HG03025 (cell line): ENCODE results near the gene ZBTB21.
"Not testable (repeated sequence)": the region's sequence is repeated elsewhere in the genome, so short reads cannot be mapped to it uniquely, and the experiment has no call there.

Source experiments
- ATAC-seq: cut with Tn5 transposase; IDR thresholded peaks from one replicate; pipeline ENCODE4 v1.9.1; 2021; ENCODE audit warnings: mild to moderate bottlenecking, moderate library complexity; ENCODE audit not compliant: unreplicated experiment, low FRiP score

Gene ZBTB21

DNA sequence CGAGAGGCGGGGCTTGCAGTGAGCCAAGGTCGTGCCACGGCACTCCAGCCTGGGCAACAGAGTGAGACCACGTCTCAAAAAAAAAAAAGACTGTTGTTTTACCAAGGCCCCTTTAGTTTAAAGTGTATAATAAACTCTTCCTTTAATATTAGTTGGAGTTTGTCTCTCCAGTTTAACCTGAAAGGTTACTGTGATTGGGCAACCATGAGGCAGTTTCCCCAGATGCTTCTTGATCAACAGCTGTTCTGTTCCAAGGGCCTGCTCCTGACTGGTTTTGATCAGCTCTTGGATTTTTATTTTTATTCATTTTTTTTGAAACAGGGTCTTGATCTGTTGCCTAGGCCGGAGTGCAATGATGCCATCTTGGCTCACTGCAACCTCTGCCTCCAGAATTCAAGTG lies 38.3 kb downstream of the ZBTB21 start:
- no peak for ATAC-seq

DNA sequence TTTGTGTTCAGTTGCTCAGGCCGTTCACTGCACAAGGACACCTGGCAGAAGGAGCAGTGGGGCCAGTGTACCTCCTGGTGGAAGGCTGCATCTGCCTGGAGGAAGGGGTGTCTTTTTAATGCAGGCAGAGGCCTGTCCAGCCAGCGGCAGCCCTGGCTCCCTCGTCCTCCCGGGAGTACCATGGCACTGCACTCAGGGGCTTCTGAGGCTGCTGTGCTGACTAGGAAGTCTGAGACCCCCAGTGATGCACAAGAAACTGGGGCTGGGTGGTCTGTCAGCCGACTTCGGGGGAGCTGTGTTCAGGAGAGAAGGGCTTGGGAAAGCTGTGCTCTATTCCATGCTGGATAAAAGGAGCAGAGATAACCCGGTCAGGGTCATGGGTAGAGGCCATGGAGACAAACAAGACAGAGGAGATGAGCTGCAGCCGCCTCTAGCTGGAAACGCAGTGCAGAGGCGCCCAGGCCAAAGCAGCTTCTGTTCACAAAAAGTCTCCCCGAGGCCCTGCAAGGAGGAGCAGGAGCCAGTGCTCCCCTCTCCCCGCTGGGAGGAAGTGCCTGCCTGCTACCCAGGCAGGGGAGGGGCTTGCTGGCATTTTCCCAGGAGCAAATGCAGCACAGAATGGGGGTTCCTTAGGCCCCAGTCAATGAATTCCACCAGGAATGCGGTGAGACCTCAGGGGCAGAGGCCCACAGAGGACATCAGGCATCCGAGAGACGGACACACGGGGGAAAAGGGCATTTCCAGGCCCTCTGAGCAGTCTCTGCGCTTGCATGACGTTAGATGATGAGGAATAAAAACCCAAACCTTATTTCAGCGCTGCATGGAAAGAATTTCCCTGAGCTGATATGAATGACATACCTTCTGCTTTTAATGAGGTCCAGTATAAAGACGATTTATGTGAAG lies 39.2 kb downstream of the ZBTB21 start:
- no peak for ATAC-seq

DNA sequence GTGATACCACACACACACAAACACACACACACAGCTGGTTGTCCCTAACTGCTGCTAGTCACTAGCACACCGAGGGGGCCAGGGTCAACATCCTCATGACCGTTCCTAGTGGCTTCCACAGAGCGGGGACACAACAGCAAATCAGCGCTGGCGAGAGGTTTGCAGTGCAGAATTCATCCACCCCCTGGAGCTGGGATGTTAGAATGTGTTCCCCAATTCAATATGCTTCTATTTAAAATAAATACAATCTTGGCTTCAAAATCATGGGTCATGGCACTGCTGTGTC lies 40.1 kb downstream of the ZBTB21 start:
- ATAC-seq, result no peak

DNA sequence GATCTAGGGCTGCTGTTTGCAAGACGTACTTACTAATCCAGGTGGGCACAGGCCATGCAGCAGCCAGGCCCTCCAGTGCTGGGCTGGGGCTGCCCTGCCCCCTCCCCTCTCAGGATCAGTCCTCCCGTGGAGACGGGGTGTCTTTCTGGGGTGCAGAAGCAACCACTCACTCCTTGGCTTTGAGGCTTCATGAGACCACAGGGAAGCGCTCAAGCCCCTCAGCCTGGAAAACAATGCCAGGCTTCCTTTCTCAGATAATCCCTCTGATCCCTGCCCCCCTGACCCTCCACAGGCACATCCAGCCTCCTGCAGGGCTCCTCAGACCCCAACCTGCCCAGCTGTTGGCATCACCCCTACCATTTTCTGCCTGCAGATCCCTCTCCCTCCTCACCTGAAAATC lies 42.5 kb downstream of the ZBTB21 start:
- ATAC-seq, result no peak

DNA sequence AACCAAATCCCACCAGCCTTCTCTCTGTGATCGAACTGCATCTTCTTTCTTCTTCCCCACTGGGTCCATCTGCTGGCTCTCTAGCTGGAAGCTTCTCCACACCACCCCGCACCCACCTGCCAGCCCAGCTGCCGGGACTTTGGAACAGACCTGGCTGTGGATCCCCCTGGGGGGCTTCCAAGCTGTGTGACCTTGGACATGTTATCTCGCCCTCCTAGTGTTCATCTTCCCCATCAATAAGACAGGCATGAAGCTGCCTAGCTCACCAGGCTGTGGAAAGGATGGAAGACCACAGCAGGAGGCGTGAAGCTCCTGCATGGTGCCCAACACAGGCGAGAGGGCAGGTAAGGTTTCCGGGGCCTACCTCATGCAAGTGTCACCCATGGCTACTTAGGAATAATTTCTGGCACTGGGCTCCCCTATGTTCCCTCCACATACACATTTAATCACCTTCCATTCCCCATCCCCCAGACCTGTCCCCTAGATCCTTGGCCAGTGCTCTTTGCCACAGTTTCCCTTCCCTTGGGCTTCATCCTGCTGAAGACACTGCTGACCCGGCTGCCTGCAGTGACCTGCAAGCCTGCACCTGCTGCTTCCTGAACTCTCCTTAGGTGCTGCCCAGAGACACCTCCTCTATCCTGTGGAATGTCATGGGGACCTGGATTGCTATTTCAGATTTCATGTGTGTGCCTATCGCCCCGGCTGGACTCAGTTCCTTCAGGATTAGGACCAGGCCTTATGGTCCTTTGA lies 43.1 kb downstream of the ZBTB21 start:
- no peak for ATAC-seq

DNA sequence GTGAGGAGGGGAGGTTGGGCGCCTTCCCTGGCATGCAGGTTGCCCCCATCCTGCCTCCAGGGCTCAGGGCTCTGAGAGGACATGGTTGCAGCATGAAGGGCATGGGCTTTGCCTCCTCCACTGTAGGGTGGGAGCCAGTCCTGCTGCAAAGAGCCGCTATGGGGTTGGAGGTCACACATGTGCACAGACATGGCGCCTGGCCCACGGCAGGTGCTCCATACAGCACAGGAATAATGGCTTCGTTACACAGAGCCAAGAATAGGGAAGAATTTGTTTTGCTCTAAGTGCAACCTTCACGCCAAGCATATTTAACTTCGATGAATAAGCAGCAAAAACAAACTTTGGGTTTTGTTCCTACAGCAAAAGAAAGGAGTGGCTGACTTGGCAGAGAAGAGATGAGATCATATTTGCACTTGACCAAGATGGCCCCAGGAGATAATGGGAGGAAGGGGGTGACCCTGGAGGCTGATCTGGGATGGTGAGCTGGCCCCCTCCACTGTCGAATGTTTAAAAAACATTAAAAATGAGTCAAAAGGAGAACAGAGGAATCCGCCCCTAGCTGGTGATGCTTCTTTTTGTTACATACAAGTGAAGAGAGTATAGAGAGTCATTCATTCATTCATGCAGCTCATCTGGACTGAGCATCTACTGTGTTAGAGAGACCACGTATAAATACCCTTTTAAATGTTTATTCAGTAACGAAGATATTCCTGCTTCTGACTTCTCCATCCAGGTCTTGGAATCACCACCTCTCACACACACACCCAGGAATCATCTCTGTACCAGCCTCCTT lies 43.9 kb downstream of the ZBTB21 start:
- ATAC-seq, result no peak

DNA sequence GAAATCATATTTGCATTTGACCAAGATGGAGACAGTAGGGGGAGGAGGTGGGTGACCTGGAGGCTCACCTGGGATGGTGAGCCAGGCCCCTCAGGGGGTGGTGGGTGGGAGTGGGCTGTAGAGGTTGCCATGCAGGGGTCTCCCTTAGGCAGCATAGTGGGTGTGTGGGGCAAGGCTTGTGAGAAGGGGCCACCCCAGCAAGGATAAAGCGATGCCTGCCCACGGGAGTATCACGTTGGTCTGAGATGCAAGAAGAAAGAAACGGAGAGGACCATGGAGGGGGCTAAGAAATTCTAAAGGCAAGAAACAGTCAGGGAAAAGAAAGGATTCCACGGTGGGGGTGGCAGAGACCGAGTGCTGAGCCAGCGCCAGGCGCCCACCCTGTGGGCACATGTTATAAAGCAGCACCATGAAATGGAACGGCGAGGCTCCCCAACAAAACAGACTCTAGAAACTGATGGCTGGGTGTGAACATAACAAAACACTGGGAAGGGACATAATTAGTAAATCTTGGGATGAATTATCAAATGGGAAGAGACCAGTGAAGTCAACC lies 44.6 kb downstream of the ZBTB21 start:
- no peak for ATAC-seq

DNA sequence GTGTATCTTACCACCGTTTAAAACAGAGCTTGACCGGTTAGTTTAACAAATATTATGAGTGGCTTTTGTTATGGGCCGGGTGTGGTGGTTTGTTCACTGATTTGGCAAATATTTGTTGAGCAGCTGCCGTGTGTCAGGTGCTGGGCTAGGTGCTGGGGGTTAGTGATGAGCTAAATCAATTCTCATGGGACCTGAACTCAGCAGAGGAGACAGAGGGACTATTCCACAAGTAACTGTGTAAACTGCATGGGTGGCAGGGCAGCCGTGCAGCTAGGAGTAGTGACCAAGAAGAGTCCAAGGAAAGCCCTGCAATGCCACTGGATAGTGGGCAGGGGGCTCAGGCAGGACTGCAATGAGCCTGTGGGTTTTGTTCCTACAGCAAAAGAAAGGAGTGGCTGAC lies 45.1 kb downstream of the ZBTB21 start:
- ATAC-seq, result no peak

DNA sequence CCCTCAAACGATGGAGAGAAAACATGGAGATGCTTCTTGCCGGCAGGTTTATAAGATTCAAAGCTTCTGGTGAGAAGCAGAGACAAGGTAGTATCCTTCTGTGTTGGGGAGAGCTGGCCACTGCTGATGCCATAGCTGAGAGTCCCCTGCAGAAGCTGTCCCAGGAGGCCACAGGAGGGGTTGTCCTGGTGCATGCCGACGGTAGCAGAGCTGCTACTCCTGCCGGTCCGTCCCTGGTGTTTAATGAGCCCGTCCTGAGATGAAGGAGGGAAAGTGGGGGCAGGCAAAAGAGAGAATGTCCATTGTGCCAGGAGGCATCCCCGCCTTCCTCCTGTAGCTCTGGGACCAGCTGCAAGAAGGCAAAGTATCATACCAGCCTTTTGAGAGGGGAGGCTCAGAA lies 46.0 kb downstream of the ZBTB21 start:
- no peak for ATAC-seq

DNA sequence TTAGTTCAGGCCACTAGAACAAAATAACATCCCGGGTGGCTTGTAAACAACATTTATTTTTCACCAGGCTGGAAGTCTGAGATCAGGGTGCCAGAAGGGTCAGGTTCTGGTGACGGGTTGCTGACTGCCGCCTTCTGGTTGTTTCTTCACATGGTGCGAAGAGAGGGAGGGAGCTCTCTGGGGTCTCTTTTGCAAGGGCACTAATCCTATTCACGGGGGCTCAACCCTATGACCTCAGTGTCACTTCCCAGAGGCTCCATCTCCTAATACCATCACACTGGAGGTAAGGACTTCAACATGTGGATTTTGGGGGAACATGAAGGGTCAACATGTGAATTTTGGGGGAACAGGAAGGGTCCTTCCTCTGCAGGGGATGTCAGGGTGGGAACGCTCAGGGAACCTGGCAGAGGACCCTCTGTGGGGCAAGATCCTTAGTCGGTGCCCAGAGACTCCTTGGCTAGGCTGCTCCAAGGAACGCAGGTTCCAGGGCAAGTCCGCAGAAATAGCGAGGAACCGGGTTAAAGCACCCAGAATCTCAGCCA lies 47.7 kb downstream of the ZBTB21 start:
- ATAC-seq, result no peak

DNA sequence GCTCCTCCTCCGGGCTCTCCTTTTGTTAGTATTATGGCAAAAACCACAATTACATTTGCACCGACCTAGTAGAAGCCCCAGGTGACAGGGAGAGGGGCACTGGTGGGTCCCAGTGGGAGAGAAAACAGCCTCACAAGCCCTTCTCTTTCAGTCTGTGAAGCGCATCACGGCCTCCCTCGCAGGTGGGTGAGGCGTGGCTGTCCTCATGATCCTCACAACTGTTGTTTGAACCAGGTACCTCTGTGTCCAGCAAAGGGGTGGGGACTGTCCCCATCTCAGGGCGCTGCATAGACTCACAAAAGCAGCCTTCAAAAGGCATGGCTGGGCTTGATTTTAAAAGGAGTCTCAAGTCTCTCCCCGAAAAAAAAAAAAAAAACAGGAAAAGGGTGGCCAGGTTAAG lies 48.4 kb downstream of the ZBTB21 start:
- ATAC-seq, result no peak

DNA sequence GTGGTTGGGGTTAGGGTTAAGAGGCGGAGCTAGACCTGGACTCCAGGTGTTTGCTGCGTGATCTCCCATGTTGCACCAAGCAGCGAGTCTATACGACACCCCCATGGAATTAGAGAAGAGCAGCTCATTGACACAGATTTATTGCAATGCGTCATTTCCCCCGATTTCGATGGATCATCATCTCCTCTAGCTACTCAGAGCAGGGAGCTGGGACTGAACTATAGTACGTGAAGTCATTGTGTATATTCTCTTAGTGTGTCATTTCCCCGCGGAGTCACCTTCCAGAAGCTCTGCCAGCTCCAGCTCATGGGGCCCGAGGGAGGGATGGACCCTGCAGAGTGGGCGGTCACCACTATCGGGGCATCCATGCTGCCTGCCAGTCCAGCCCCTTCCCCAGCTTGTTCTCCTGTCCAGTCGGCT lies 48.9 kb downstream of the ZBTB21 start:
- ATAC-seq, result no peak

DNA sequence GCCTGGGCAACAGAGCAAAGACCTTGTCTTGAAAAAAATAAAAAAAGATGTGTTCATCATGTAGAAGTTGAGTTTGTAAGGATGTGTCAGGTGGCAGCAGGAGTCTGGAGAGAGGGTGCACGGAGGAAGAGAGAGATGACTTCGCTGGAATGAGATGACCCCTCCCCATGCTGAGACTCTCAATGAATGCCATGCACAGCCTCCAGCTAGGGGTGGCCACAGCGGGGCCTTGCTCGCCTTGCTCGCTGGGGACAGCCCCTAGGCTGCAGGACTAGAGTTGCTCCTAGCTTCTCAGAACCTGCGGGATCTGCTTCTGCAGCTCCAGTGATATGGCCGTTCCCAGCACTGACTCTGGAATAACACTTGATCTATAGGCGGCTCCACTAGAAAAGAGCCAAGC lies 49.8 kb downstream of the ZBTB21 start:
- no peak for ATAC-seq

DNA sequence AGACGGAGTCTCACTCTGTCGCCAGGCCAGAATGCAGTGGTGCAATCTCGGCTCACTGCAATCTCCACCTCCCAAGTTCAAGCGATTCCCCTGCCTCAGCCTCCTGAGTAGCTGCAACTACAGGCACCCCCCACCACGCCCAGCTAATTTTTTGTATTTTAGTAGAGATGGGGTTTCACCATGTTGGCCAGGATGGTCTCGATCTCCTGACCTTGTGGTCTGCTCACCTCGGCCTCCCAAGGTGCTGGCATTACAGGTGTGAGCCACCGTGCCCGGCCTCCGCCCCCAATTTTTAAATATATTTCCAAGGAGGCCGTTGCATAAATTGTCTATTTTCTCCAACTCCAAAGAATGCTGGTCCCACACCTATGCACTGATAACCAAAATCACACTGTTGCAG lies 50.5 kb downstream of the ZBTB21 start:
- ATAC-seq, result not testable (repeated sequence)

DNA sequence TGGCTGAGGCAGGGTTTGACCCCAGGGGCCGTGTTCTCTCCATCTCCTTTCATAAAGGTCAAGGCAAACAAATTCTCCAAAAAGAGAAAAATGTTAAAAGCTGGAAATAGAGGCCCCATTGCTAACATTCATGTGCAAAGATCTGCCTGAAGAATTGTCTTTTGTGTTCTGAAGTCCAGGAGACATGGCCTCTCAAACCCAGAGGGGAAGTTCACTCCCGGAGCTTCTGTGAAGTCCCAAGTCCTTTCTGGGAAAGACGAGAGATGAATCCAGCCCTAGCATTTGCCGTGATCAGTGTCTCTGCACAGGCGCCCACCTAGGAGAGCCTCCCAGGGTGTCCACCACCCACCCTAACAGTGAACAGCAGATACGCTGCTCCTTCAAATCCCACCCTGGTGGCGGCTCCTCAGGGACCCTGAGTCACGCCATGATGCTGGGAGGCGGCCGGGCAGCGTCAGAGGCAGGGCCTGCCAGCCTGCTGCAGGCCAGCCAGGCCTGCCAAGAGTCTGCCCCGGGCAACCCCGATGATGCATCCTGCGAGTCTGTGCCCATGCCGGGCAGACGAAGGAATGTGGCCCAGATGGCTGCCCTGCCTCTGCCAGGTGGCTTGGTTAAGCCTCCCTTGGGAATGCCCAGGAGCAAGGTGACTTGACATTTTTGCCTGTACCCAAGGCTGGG lies 51.1 kb downstream of the ZBTB21 start:
- ATAC-seq, result no peak

DNA sequence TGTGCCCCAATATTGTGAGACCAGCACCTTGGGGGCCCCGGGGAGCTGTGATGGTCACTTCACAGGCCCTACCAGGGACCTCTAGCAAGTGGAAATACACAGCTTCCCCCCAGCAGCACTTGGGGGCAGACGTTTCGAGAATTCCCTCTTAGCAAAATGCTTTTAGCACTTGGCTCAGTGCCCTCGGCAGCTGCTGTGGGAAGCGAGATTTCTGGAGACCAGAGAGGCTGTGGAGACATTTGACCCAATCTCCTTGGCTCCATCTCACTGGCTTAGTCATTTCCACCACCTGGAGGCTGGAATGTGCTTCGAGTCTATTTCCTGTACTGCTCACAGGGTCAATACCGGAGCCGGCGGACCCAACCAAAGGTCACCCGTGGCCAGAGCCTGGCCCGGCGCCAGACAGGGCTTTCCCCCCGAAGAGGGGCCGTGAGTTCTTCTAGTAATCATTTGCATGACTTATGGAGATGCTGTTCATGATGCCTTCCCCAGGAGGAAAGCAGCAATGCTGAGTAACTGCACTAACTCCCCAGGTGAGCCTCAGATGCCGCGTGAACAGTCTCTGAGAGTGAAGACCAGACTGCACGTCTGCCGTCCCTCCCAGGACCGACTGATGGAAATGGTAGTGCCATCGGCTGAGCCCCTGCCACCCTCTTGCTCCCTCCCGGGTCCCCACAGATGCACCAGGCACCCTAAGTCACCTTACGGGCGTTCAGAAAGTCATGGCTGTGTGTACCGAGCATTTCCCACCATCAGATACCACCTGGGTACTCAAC lies 52.0 kb downstream of the ZBTB21 start:
- no peak for ATAC-seq

DNA sequence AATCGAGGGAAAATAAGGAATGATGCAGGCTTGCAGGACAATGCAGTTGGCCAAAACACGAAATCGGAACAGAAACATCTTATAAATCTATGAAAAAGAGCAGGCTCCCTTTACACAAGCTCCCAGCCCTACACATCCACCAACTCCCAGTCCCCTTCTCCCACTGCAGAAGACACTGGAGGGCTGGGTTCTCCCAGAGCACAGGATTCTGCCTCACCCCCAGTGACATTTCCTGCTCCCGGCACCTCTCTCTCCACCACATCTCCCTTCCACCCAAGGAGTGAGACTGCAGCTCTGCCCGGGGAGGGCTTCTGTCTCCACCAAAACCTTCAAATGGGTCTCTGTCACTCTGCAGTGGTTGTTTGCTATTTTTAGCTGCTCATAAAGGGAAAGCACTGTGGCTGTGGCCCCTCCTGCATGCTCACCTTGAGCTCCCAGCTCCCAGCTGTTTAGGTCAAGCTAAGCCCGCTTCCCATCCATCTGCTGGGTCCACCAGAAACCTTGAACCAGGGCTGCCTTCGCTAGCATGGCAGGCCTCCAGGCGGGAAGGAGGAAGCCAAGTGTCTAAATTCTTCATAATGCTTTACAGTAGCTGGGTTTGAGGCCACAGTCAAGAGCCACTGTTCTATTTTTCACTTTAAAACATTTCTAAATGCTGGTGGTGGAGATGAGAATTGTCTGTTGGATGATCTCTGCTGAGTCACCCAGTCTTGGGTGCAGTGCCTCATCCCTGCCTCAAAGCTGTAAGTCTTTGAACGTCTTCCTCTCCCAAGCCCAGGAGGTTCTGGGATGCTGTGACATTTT lies 53.0 kb downstream of the ZBTB21 start:
- no peak for ATAC-seq

DNA sequence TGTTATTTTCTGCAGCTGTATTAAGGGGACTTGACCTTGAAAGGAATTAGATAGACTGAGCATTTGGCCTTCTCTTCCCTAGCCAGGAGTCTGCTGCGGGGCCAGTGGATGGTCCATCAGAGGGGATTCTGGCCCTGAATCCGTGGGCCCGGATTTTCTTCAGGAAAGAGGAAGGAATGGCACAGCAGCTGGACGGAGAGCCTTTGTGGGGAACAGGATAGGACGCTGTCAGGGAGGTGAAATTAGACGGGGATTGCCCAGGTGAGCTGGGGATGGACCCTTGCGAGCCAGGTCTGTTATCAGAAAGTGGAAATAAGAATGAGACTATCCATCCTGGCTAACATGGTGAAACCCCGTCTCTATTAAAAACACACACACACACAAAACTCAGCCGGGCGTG lies 54.6 kb downstream of the ZBTB21 start:
- ATAC-seq, result no peak
